GM12872 (cell line): ENCODE results near the gene NOXA1.

ENCODE experiments used
- CTCF ChIP-seq: IDR thresholded peaks from 3 replicates; pipeline ENCODE4 v1.5.1; 2011; ENCODE audit warnings: low read depth, mild to moderate bottlenecking, low read length, moderate library complexity; ENCODE audit not compliant: insufficient read depth

The NOXA1 gene

GRCh38 chr9:137412431-137412830, 10.8 kb upstream of the NOXA1 start:
- TF ChIP-seq CTCF = no peak

- no peak for TF ChIP-seq CTCF
Observed at GRCh38 chr9:137415451-137415850, 7.7 kb upstream of the NOXA1 start.

- no peak for TF ChIP-seq CTCF
Observed at GRCh38 chr9:137416006-137416562, 7.1 kb upstream of the NOXA1 start.

- no peak for TF ChIP-seq CTCF
Observed at GRCh38 chr9:137416563-137417151, 6.5 kb upstream of the NOXA1 start.

- no peak for TF ChIP-seq CTCF
Observed at GRCh38 chr9:137417161-137418021, 5.8 kb upstream of the NOXA1 start.

- TF ChIP-seq CTCF = no peak
Observed at GRCh38 chr9:137421838-137422603, 1.2 kb upstream of the NOXA1 start.
